Liver (tissue), 3 donors: ENCODE measurements around the gene HMG20A.

Experiments used
- CTCF ChIP-seq: fragments of 150-350 bp; IDR thresholded peaks from 2 replicates; pipeline ENCODE4 v1.5.1; 2017; ENCODE audit warnings: improper control_type of control experiment, low read depth, low read length; ENCODE audit not compliant: missing input control
- JUND ChIP-seq, 2 donors: IDR thresholded peaks; 2 replicates each; pipeline ENCODE4 v1.6.1; 2016; ENCODE audit warnings: antibody characterized with exemption in 2 of 2
- REST ChIP-seq: IDR thresholded peaks from 2 replicates; pipeline ENCODE4 v1.6.1; 2016; ENCODE audit warnings: antibody characterized with exemption, mild to moderate bottlenecking
- donor health status: healthy.
- donor health status: healthy.

- no peak for TF ChIP-seq JUND (IDR thresholded peaks at IDR 0.05)
- TF ChIP-seq REST = no peak
- TF ChIP-seq CTCF = no peak
Observed at GRCh38 chr15:77479015-77479414, 58.3 kb downstream of the HMG20A start.
